GM20431 (cell line): Measurements from ENCODE around the gene CD7.

ENCODE experiments used
- in situ Hi-C: fragments of 300-500 bp; cut with MseI, MboI; formaldehyde crosslinking; loops from one replicate; pipeline ENCODE4 v1.15.0; 2020; ENCODE audit warnings: low sequenced_read_pairs; ENCODE audit not compliant: unreplicated experiment

The CD7 gene

GRCh38 chr17:82287013-82287867 is 30.2 kb downstream of the CD7 start:
- in situ Hi-C loops = no loop called here

DNA sequence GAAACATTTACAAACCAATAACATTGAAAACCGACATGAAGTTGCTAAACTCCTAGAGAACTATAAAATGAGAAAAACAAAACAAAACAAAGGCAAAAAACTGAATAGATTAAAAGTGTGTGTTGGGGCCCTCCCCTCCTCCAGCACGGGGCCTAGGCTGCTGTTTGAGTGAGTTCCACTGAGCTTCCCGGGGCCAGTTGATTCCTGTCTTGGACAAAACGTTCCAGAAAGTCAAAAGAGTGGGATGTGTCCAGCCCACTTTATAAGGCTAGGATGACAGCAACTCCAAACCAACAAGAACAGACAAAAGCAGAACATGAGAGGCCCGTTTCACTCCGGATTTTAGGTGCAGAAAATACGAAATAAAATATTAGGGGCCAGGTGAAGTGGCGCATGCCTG is 32.3 kb downstream of the CD7 start:
- in situ Hi-C loops = no loop called here

- in situ Hi-C loops = no loop called here
Measured at GRCh38 chr17:82283208-82283749, 34.1 kb downstream of the CD7 start.

GRCh38 chr17:82282239-82283207 is 34.9 kb downstream of the CD7 start:
- in situ Hi-C loops = no loop called here

GRCh38 chr17:82281502-82282238 is 35.7 kb downstream of the CD7 start:
- in situ Hi-C loops = no loop called here

DNA sequence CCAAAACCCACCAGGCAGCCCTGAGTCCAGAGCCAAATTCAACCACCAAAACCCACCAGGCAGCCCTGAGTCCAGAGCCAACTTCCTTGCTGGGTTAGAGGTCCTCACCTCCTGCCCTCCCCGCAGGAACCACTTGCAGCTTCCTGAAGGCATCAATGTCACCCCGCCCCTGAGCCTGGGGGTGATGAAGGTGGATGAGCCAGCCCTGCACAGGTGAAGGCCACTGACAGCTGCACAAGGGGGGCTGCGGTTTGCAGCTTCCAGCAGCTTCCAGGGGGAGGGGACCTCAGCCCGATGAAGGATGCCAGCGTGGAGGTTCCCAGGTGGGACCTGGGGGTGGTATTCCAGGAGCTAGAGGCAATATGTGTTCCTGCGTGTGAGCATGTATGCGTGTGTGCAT is 36.3 kb downstream of the CD7 start:
- in situ Hi-C loops = no loop called here

- in situ Hi-C loops = no loop called here
Measured at GRCh38 chr17:82280537-82280936, 36.9 kb downstream of the CD7 start.

DNA sequence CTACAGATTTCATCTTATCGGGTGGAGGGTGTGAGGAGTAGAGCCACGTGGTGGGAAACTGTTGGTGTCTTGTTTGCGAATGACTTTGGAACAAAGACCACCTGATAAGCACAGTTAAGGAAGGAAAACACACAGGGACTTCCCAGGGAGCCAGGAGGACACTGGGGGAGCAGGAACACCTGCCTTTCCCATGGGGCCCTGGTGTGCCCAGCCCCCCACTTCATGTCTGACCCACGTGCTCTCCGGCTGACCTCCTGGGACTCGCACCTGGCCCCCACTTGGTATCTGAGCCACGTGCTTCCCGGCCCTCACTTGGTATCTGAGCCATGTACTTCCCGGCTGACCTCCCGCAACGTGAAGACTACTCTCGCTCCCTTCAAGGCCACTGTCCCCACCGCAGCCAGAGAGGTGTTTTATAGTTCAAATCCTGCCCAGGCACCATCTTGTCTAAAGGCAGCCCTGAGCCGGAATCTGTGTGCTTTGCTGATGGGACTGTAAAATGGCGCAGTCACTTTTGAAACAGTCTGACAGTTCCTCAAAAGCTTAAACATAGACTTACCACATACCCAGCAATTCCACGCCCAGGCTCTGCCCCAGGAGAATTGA is 38.5 kb downstream of the CD7 start:
- in situ Hi-C loops = no loop called here

- in situ Hi-C loops = no loop called here
Measured at GRCh38 chr17:82278308-82278707, 39.1 kb downstream of the CD7 start.

DNA sequence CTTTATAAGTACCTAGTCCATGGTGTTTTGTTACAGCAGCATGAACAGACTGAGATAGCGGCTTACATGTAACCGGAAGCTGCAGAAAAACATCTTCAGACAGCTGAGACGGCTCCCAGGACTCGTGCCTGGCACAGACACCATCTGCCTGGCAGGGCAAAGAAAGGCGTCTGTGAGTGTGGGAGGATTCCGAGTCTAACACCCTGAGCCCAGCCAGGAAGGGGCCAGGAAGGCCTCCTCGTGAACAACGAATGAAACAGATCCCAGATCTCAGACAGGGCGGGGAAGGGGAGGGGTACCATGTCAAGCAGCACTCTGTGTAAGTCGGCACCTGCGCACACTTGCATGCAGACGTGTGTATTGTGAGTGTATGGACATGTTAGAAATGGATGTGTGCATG is 39.6 kb downstream of the CD7 start:
- in situ Hi-C loops = no loop called here

DNA sequence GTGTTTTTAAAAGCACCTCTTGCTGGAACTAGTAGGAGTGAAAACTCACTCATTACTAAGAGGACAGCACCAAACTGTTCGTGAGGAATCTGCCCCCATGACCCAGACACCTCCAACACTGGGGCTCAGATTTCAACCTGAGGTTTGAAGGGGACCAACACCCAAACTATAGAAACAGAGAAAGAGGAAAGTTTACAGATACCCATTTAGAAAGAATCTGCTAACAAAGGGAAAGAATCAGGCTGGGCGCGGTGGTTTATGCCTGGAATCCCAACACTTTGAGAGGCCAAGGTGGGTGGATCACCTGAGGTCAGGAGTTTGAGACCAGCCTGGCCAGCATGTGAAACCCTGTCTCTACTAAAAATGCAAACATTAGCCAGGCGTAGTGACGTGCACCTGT is 40.5 kb downstream of the CD7 start:
- in situ Hi-C loops = no loop called here

GRCh38 chr17:82275326-82275725 is 42.1 kb downstream of the CD7 start:
- in situ Hi-C loops = no loop called here

GRCh38 chr17:82274134-82275020 is 43.0 kb downstream of the CD7 start:
- in situ Hi-C loops = no loop called here

DNA sequence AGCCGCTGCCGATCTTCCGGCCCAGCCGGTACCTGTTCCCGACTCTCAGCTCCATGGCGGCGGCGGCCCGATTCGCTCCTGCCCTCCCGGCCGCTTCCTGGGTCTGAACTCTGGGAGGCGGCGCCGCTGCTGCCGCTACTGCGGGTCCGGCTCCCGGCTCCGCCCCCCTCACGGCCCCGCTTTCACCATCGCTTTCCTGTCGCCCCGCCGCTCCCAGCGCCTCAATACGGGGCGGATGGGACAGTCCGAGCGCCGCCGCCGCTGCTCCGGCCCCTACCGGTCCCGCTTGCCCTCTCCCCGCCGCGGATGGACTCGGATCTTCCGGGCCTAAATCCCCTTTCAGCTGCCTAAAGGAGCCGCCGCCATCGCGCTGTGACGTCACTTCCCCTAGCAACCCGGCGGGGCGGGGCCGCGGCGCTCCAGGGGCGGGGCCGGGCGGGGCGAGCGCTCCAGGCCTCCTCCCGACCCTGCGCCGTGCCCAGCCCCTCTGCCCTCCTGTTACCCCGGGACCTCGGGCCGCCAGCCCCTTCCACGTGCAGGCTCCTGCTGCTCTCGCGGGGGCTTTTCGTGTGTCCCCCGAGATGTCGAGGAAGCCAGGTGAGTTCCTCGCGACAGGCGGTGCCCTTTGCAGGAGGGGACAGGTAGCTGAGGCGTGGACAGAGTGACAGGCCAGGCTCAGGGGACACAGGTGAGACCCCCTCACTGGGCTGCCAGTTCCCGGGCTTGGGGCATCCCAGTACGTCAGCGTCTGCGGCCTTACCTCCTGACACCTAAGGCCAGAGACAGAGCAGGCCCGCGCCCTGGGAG is 43.9 kb downstream of the CD7 start, which contains the start of gene CSNK1D:
Gene CSNK1D (minus strand): TSS at position 374 of the 807 bp plus-strand sequence. CDS start 319 bp downstream, at position 55.
- in situ Hi-C loops = no loop called here

DNA sequence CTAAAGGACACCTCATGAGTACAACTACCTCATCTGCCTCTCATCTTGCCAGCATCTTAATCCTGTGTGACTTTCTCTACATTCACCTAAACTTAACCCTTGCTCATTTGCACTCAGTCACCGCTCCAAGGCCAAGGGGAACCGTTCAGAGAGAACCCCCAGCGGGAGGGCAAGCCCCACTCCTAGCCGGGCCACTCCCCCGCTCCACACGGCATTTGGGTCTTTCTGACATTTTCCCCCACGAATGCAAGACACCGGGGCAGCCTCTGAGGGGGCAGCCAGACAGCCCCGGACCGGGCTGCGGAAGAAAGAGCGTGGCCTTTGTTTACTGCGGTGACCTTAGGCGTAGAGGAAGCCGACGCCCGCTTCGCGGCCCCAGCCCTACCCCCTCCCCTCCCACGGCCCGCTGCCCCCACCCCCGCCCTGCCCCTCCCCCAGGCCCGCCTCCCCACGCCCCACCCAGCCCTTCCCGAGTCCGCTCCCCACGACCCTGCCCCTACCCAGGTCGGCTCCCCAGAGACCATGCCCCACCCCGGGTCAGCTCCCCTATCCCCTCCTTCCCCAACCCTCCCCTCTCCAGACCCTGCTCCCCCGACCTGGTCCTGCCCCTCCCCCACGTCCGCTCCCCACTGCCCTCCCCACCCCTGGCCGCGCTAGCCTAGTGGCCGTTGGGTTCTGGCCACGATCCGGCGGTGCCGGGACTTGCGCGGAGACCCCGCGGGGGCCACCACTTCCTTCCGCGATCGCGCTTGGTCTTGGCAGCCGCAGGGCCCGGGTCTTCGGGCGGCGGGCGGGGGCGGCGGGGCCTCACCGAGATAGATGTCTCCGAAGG is 44.7 kb downstream of the CD7 start:
- in situ Hi-C loops = no loop called here

- in situ Hi-C loops = no loop called here
Measured at GRCh38 chr17:82271401-82271800, 46.0 kb downstream of the CD7 start.

GRCh38 chr17:82270651-82271050 is 46.8 kb downstream of the CD7 start:
- in situ Hi-C loops = no loop called here
